ENCODE results near the gene FBXW9. TPM values are rescaled to one million over a fixed set of nuclear protein-coding genes. Genes with fewer than 3 reads are reported as not detected.

Gene FBXW9
- total and polyA plus RNA-seq, 8 donors: 3.1 to 8.5 (median 4.4) TPM

DNA sequence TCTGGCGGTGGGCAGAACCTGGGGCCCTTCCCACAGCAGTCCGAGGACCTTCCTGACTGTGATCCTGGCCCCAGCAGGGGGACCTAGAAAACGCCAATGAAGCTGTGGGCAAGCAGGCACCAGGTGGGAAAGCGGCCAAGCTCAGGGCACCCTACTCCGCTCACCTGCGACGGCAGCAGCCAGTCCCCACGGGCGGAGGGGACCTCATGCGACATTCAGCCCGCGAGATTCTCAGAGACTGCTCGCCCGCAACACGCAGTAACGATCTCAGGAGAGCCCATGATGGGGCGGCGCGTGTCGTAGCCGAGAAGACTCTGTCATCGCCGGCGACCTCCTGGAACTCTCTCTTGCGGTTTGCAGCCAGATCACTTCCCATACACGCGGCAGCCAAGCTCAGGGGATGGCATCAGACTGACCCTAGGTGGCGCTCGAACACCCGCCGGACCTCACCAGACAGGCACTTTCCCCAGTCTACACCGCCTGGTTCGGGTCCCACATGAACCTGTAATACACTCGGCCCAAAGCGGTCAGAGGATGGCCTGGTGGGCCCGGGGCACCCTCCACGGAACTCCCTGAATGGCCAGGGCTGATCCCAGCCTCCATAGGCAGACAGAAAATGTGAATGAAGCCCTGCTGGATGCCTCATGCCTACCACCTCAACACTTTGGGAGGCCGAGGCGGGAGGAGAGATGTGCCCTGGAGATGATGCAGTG, 56.4 kb downstream of the FBXW9 start:
- no peaks in the 10 kb centered on the region for H3K27me3 ChIP-seq
- FAIRE-seq: no peak

More for the DNA sequence above, 56.4 kb downstream of the FBXW9 start:
- Histone ChIP-seq H3K4me1 (no peaks in the 10 kb centered on the region), H3K4me3 (peak overlapping the region in 2 of 4 donors; percentile 8 to 41), H3K27ac (peak overlapping the region in 1 of 4 donors; percentile 50), H3K9me3 (no peaks in the 10 kb centered on the region), H3K36me3 (no peaks in the 10 kb centered on the region)
- TF ChIP-seq, protein P1, sequence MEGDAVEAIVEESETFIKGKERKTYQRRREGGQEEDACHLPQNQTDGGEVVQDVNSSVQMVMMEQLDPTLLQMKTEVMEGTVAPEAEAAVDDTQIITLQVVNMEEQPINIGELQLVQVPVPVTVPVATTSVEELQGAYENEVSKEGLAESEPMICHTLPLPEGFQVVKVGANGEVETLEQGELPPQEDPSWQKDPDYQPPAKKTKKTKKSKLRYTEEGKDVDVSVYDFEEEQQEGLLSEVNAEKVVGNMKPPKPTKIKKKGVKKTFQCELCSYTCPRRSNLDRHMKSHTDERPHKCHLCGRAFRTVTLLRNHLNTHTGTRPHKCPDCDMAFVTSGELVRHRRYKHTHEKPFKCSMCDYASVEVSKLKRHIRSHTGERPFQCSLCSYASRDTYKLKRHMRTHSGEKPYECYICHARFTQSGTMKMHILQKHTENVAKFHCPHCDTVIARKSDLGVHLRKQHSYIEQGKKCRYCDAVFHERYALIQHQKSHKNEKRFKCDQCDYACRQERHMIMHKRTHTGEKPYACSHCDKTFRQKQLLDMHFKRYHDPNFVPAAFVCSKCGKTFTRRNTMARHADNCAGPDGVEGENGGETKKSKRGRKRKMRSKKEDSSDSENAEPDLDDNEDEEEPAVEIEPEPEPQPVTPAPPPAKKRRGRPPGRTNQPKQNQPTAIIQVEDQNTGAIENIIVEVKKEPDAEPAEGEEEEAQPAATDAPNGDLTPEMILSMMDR (IDR thresholded peaks at IDR 0.05): peak; percentile 73 to 82 (median 78)
- peak; percentile 93 to 99 (median 97) for ATAC-seq
- 6 to 8% methylated on average over 39 of the region's 39 CpGs for WGBS, 2 donors
- intact Hi-C loops (cut with DNase I): no loop called here
- DNase-seq: peak; percentile 72 to 93 (median 86)

Other genes with a start within 250 kb of the FBXW9 start
- gene ZNF709, start 211.8 kb downstream of the FBXW9 start, total RNA-seq: 1 to 10 TPM in 4 of 6 donors, under 1 TPM in 2; 0.56 to 2.5 (median 1.9) TPM
- gene ZNF709, start 211.8 kb downstream of the FBXW9 start, polyA plus RNA-seq: 1 to 10 TPM in 1 of 2 donors, under 1 TPM in 1; 0.87 to 1.5 TPM
- 10 to 100 TPM in 1 of 6 donors, 1 to 10 TPM in 5; 5.0 to 10.4 (median 6.2) TPM for gene ZNF564, start 145.1 kb downstream of the FBXW9 start, total RNA-seq
- gene ZNF564, start 145.1 kb downstream of the FBXW9 start, polyA plus RNA-seq: 1 to 10 TPM; 4.2 to 5.2 TPM
- 1 to 10 TPM; 3.3 to 7.0 (median 4.1) TPM for gene ZNF490, start 85.8 kb downstream of the FBXW9 start, total RNA-seq
- gene ZNF490, start 85.8 kb downstream of the FBXW9 start, polyA plus RNA-seq: under 1 TPM; 0.38 to 0.65 TPM
- 10 to 100 TPM in 5 of 6 donors, 1 to 10 TPM in 1; 10.0 to 16.7 (median 12.3) TPM for gene ZNF791, start 85.7 kb downstream of the FBXW9 start, total RNA-seq
- 1 to 10 TPM; 6.1 to 6.3 TPM for gene ZNF791, start 85.7 kb downstream of the FBXW9 start, polyA plus RNA-seq
- 10 to 100 TPM; 33.2 to 92.8 (median 59.2) TPM for gene MAN2B1, start 29.9 kb downstream of the FBXW9 start, total RNA-seq
- gene MAN2B1, start 29.9 kb downstream of the FBXW9 start, polyA plus RNA-seq: 10 to 100 TPM; 30.2 to 48.2 TPM
- gene WDR83, start 29.8 kb downstream of the FBXW9 start, total RNA-seq: 1 to 10 TPM; 3.5 to 8.8 (median 5.7) TPM
- gene WDR83, start 29.8 kb downstream of the FBXW9 start, polyA plus RNA-seq: 10 to 100 TPM; 25.6 to 28.1 TPM
- gene DHPS, start 14.8 kb downstream of the FBXW9 start, total RNA-seq: 10 to 100 TPM; 36.0 to 53.2 (median 47.7) TPM
- 10 to 100 TPM; 78.8 to 85.7 TPM for gene DHPS, start 14.8 kb downstream of the FBXW9 start, polyA plus RNA-seq
- not detected for gene GNG14, start 8.6 kb downstream of the FBXW9 start, total RNA-seq
- not detected for gene GNG14, start 8.6 kb downstream of the FBXW9 start, polyA plus RNA-seq
- 10 to 100 TPM; 15.7 to 29.5 (median 20.8) TPM for gene TNPO2, start 27.3 kb upstream of the FBXW9 start, total RNA-seq
- gene TNPO2, start 27.3 kb upstream of the FBXW9 start, polyA plus RNA-seq: 10 to 100 TPM; 29.0 to 37.2 TPM
- gene TRIR, start 38.1 kb upstream of the FBXW9 start, total RNA-seq: 10 to 100 TPM; 49.2 to 86.5 (median 63.0) TPM
- gene TRIR, start 38.1 kb upstream of the FBXW9 start, polyA plus RNA-seq: 100 to 1,000 TPM; 163 to 191 TPM
- gene GET3, start 40.9 kb upstream of the FBXW9 start, total RNA-seq: 10 to 100 TPM; 16.6 to 34.5 (median 27.9) TPM
- 10 to 100 TPM; 34.8 to 48.2 TPM for gene GET3, start 40.9 kb upstream of the FBXW9 start, polyA plus RNA-seq
- not detected for gene BEST2, start 55.2 kb upstream of the FBXW9 start, total RNA-seq
- gene BEST2, start 55.2 kb upstream of the FBXW9 start, polyA plus RNA-seq: not detected
- 10 to 100 TPM; 37.7 to 60.9 (median 49.0) TPM for gene HOOK2, start 78.9 kb upstream of the FBXW9 start, total RNA-seq
- gene HOOK2, start 78.9 kb upstream of the FBXW9 start, polyA plus RNA-seq: 100 to 1,000 TPM; 268 to 300 TPM
- gene JUNB, start 94.9 kb upstream of the FBXW9 start, total RNA-seq: 100 to 1,000 TPM in 2 of 6 donors, 10 to 100 TPM in 4; 41.6 to 109 (median 70.7) TPM
- gene JUNB, start 94.9 kb upstream of the FBXW9 start, polyA plus RNA-seq: 100 to 1,000 TPM; 172 to 206 TPM
- gene PRDX2, start 105.2 kb upstream of the FBXW9 start, total RNA-seq: 100 to 1,000 TPM in 4 of 6 donors, 10 to 100 TPM in 2; 77.5 to 109 (median 103) TPM
- 100 to 1,000 TPM in 1 of 2 donors, 10 to 100 TPM in 1; 75.8 to 172 TPM for gene PRDX2, start 105.2 kb upstream of the FBXW9 start, polyA plus RNA-seq
- 1 to 10 TPM in 5 of 6 donors, under 1 TPM in 1; 0.90 to 3.9 (median 2.1) TPM for gene THSD8, start 105.4 kb upstream of the FBXW9 start, total RNA-seq
- gene THSD8, start 105.4 kb upstream of the FBXW9 start, polyA plus RNA-seq: 1 to 10 TPM; 1.3 to 2.0 TPM
- 1 to 10 TPM; 1.7 to 6.0 (median 3.0) TPM for gene RNASEH2A, start 110.0 kb upstream of the FBXW9 start, total RNA-seq
- 1 to 10 TPM; 3.9 to 5.5 TPM for gene RNASEH2A, start 110.0 kb upstream of the FBXW9 start, polyA plus RNA-seq
- under 1 TPM in 4 of 6 donors, not detected in 2; 0.19 to 0.86 (median 0.37) TPM for gene RTBDN, start 137.9 kb upstream of the FBXW9 start, total RNA-seq
- 1 to 10 TPM; 1.2 to 4.6 TPM for gene RTBDN, start 137.9 kb upstream of the FBXW9 start, polyA plus RNA-seq
- 1 to 10 TPM in 1 of 6 donors, under 1 TPM in 5; 0.23 to 1.1 (median 0.84) TPM for gene MAST1, start 141.9 kb upstream of the FBXW9 start, total RNA-seq
- 1 to 10 TPM; 5.8 to 7.3 TPM for gene MAST1, start 141.9 kb upstream of the FBXW9 start, polyA plus RNA-seq
- gene DNASE2, start 184.8 kb upstream of the FBXW9 start, total RNA-seq: 10 to 100 TPM; 16.2 to 35.9 (median 20.5) TPM
- 10 to 100 TPM in 1 of 2 donors, 1 to 10 TPM in 1; 9.4 to 21.0 TPM for gene DNASE2, start 184.8 kb upstream of the FBXW9 start, polyA plus RNA-seq
- under 1 TPM in 2 of 6 donors, not detected in 4; 0.12 to 0.22 TPM for gene KLF1, start 190.6 kb upstream of the FBXW9 start, total RNA-seq
- not detected for gene KLF1, start 190.6 kb upstream of the FBXW9 start, polyA plus RNA-seq
- 10 to 100 TPM in 3 of 6 donors, 1 to 10 TPM in 3; 6.3 to 17.2 (median 11.7) TPM for gene GCDH, start 194.5 kb upstream of the FBXW9 start, total RNA-seq
- gene GCDH, start 194.5 kb upstream of the FBXW9 start, polyA plus RNA-seq: 10 to 100 TPM; 19.2 to 27.1 TPM
- not detected for gene SYCE2, start 222.7 kb upstream of the FBXW9 start, total RNA-seq
- gene SYCE2, start 222.7 kb upstream of the FBXW9 start, polyA plus RNA-seq: under 1 TPM in 1 of 2 donors, not detected in 1; 0.19 TPM
- gene FARSA, start 237.1 kb upstream of the FBXW9 start, total RNA-seq: 10 to 100 TPM; 19.4 to 46.0 (median 29.0) TPM
- gene FARSA, start 237.1 kb upstream of the FBXW9 start, polyA plus RNA-seq: 10 to 100 TPM; 30.4 to 31.0 TPM
- 100 to 1,000 TPM; 279 to 681 (median 373) TPM for gene CALR, start 242.0 kb upstream of the FBXW9 start, total RNA-seq
- 100 to 1,000 TPM; 132 to 263 TPM for gene CALR, start 242.0 kb upstream of the FBXW9 start, polyA plus RNA-seq
- gene RAD23A, start 249.2 kb upstream of the FBXW9 start, total RNA-seq: 10 to 100 TPM; 35.0 to 60.2 (median 45.9) TPM
- gene RAD23A, start 249.2 kb upstream of the FBXW9 start, polyA plus RNA-seq: 10 to 100 TPM; 91.5 to 99.1 TPM